Measurements from ENCODE around the gene ZNF148. TPM values are rescaled to one million over a fixed set of nuclear protein-coding genes. Genes with fewer than 3 reads are reported as not detected.

Gene ZNF148
- total and polyA plus RNA-seq, 7 donors: 4.8 to 42.5 (median 28.2) TPM

DNA sequence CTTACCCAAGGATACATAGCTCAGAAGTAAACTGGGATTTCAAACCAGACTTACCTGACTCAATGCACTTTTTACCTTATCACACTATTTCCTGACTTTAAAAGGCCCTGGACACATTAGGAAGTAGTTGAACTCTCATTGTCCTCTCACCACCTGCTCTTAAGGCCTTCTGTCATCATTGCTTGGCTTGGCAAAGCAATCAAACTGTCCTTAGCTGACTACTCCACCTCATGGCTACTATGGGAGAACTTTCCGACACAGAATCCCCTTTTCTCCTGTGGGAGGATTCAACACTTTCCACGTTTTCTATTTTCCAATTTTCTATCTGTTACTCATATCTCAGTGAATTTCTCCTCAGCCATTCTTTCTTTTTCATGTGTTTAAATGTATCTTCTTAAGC is 55.4 kb downstream of the ZNF148 start:
- Histone ChIP-seq H3K4me1 (peaks cover 0 to 11% (median 7%) of the 10 kb centered on the region in 4 donors), H3K4me3 (no peak overlapping the region), H3K9me3 (no peaks in the 10 kb centered on the region), H3K36me3 (peaks cover 0 to 6% (median 0%) of the 10 kb centered on the region in 4 donors), H3K27ac (no peak overlapping the region), H3K27me3 (no peaks in the 10 kb centered on the region)
- TF ChIP-seq POLR2AphosphoS5 (IDR thresholded peaks at IDR 0.05) (no peak), EP300 (IDR thresholded peaks at IDR 0.05) (no peak), POLR2A (IDR thresholded peaks at IDR 0.05) (no peak)
- TF ChIP-seq, protein P1, sequence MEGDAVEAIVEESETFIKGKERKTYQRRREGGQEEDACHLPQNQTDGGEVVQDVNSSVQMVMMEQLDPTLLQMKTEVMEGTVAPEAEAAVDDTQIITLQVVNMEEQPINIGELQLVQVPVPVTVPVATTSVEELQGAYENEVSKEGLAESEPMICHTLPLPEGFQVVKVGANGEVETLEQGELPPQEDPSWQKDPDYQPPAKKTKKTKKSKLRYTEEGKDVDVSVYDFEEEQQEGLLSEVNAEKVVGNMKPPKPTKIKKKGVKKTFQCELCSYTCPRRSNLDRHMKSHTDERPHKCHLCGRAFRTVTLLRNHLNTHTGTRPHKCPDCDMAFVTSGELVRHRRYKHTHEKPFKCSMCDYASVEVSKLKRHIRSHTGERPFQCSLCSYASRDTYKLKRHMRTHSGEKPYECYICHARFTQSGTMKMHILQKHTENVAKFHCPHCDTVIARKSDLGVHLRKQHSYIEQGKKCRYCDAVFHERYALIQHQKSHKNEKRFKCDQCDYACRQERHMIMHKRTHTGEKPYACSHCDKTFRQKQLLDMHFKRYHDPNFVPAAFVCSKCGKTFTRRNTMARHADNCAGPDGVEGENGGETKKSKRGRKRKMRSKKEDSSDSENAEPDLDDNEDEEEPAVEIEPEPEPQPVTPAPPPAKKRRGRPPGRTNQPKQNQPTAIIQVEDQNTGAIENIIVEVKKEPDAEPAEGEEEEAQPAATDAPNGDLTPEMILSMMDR (IDR thresholded peaks at IDR 0.05): no peak
- no peak for DNase-seq
- intact Hi-C loops (cut with DNase I): no loop called here
- WGBS, 2 donors: 96 to 98% methylated on average over 2 of the region's 2 CpGs

DNA sequence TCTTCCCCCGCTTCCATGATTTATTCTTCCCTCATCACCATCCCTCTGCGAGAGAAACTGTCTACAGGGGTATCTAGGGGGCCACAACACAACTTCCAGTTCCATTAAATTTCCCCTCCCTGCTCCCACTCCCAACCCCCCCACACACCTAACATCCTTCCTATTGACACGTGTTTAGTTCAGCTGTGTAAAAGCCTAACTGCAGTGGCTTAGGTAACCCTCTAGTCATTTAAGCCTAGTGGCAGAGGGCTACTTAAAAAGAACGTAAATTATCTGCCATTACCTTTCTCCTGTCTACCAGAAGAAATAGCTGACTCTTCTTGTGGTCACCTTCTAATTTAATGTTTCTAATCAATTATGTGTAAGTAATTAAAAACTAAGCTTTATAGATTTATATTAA is 56.3 kb downstream of the ZNF148 start:
- no peak for DNase-seq
- H3K4me1 ChIP-seq: peaks cover 0 to 11% (median 7%) of the 10 kb centered on the region in 4 donors
- peaks cover 0 to 6% (median 0%) of the 10 kb centered on the region in 4 donors for H3K36me3 ChIP-seq
- TF ChIP-seq EP300 (IDR thresholded peaks at IDR 0.05) (no peak), POLR2A (IDR thresholded peaks at IDR 0.05) (no peak), POLR2AphosphoS5 (IDR thresholded peaks at IDR 0.05) (no peak)
- TF ChIP-seq, protein P1 (IDR thresholded peaks at IDR 0.05): no peak
- H3K27me3 ChIP-seq: no peaks in the 10 kb centered on the region
- intact Hi-C loops (cut with DNase I): no loop called here
- no peaks in the 10 kb centered on the region for H3K9me3 ChIP-seq
- no peak overlapping the region for H3K4me3 ChIP-seq
- no peak overlapping the region for H3K27ac ChIP-seq
- WGBS, 2 donors: 95 to 96% methylated on average over 4 of the region's 4 CpGs

DNA sequence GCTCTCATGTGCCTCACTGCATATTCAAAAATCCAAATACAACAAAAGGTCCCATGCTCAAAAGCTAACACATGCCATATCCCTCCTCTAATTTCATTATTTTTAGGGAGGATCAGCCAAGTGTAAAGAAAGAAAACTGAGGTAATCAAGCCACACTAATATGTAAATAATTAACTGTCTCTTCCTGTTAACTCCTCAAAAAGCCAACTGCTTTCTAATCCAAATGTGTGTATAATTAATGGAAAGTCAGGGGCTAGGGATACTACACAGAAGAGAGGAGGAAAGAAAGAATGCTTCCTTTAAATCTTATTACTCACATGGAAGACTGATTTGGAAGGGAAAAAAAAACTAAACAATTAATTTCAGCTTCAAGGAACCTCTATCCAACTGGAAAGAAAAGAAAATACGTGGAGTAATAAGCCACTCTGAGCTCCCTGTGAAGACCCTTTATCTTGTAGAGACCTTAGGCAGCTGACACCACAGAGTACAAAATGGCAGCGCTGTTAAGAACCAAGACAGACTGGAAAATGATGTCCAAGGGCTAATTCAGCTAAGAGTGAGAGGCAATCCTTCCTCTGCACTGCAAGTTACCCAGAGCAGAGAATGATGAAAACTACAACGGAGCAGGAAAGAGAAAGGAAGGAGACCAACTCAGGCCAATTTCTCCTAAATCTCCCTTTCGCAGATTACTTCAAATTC is 56.8 kb downstream of the ZNF148 start:
- no peaks in the 10 kb centered on the region for H3K27me3 ChIP-seq
- H3K4me3 ChIP-seq: no peak overlapping the region
- TF ChIP-seq POLR2AphosphoS5 (IDR thresholded peaks at IDR 0.05) (no peak), POLR2A (IDR thresholded peaks at IDR 0.05) (no peak), EP300 (IDR thresholded peaks at IDR 0.05) (no peak)
- TF ChIP-seq, protein P1 (IDR thresholded peaks at IDR 0.05): no peak
- no peak overlapping the region for H3K27ac ChIP-seq
- 91 to 94% methylated on average over 4 of the region's 4 CpGs for WGBS, 2 donors
- peaks cover 0 to 11% (median 7%) of the 10 kb centered on the region in 4 donors for H3K4me1 ChIP-seq
- no peak for DNase-seq
- peaks cover 0 to 7% (median 0%) of the 10 kb centered on the region in 4 donors for H3K36me3 ChIP-seq
- intact Hi-C loops (cut with DNase I): no loop called here
- no peaks in the 10 kb centered on the region for H3K9me3 ChIP-seq

DNA sequence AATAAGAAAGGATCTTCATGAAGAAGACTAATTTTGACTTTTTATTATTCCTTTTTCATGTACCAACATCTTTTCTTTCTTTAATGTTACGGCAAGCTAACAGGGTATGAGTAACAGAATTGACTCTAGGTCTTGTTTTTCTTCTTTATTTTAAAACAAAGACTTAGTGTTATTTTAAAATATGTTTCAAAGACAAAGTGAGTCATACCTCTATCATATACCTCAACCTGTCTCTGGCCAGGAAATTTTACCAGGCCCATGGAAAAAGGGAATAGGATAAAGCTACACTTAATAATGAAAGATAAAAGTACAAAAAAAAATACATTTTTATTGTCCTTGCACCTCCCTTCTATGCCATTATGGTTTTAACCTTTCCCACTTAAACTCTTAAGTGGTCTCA is 57.4 kb downstream of the ZNF148 start:
- Histone ChIP-seq H3K36me3 (peaks cover 0 to 11% (median 0%) of the 10 kb centered on the region in 4 donors), H3K4me1 (peaks cover 0 to 9% (median 6%) of the 10 kb centered on the region in 4 donors), H3K4me3 (no peak overlapping the region), H3K27me3 (no peaks in the 10 kb centered on the region), H3K27ac (no peak overlapping the region), H3K9me3 (no peaks in the 10 kb centered on the region)
- intact Hi-C loops (cut with DNase I): no loop called here
- DNase-seq: no peak
- 92 to 93% methylated on average over 1 of the region's 1 CpG for WGBS, 2 donors
- TF ChIP-seq POLR2A (IDR thresholded peaks at IDR 0.05) (no peak), EP300 (IDR thresholded peaks at IDR 0.05) (no peak), POLR2AphosphoS5 (IDR thresholded peaks at IDR 0.05) (no peak)
- TF ChIP-seq, protein P1 (IDR thresholded peaks at IDR 0.05): no peak

Data from sigmoid colon (tissue), 7 donors.